NCI-H2171 treated with DMSO at 0.1 percent for 48 hours (cell line): ENCODE measurements around the gene KIAA0232.
"Not testable (repeated sequence)": the region's sequence is repeated elsewhere in the genome, so short reads cannot be mapped to it uniquely, and the experiment has no call there.

ENCODE experiments used
- DNase-seq: peaks from one replicate; lab custom pipeline; 2025; lab: John Stamatoyannopoulos, UW

The KIAA0232 gene

DNA sequence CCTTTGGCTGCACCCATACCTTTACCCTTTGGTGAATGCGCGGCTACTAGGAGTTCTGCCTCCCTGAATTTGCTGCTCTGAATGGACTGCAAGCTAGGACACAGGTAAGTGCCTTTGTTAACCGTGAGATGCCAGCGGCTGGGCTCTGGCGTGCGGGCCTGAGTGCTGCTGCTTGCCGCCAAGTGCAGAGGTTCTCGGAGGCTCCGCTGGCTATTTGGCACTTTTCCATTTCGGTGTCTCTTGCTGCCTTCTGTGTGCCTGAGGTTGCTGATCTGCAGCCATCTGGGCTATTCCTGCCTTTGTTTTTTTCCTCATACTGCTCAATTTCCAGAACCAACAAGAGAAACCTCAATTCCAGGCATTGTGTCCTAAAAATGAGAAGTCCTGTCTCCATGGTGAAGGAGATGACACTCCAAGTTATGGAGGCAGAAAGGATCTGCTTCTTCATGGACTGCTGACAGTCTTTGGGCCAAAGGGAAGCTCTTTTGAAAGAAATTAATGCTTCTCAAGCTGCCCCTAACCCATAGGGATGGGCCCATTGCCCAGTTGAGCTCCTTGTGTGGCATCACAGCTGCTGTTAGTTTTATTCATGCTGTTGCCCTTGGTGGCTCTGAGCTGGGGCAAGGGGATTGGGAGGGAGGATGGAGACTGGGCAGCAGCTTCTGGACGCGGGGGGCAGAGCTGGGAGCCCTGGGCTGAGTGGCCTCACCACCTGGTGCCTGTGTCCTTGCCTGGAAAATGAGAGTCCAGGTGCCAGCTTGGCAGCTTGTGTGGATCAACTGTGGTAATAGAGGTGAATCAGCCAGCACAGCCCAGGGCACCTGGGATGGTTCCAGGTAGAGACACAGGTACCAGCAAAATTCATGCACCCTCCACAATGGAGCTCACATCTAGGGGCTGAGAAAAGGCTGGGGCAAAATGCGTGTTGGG lies 123.3 kb downstream of the KIAA0232 start:
- peak; percentile 59 for DNase-seq

DNA sequence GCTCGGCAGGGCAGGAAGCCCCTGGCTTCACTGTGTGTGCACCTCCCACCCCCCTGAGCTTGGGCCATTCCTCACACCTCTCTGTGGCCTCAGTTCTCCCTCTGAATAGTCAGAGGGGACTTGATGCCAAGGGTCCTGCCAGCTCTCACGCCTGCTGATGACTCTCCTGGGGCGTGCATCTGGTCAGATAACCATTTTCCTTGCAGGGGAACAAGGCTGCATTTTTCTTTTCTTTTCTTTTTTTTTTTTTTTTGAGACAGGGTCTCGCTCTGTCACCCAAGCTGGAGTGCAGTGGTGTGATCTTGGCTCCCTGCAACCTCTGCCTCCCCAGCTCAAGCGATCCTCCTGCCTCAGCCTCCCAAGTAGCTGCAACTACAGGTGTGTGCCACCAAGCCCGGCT lies 124.0 kb downstream of the KIAA0232 start:
- DNase-seq = not testable (repeated sequence)

DNA sequence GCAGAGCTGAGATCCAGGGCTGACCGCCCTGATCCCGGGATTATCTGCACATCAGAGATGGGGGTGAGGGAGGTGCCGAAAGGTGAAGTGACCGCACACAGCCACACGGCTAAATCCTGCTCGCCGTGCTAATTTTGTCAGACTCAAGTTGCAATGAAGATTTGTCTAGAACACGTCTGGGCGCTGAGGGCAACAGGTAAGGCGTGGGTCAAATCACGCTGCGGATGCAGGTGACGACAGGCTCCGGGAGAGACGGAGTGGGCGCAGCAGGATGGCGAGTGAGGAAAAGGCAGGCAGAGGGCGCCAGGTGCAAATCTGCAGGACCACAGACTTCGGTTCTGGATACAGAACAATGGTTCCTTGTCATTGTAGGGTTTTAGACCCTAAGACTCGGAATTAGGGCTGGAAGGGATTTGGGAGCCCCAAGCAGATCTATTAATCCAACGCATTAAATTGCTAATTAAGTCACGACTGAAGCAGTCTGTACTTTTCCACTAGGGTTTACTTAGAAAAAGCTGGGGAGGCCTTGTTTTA lies 125.2 kb downstream of the KIAA0232 start:
- DNase-seq = no peak

DNA sequence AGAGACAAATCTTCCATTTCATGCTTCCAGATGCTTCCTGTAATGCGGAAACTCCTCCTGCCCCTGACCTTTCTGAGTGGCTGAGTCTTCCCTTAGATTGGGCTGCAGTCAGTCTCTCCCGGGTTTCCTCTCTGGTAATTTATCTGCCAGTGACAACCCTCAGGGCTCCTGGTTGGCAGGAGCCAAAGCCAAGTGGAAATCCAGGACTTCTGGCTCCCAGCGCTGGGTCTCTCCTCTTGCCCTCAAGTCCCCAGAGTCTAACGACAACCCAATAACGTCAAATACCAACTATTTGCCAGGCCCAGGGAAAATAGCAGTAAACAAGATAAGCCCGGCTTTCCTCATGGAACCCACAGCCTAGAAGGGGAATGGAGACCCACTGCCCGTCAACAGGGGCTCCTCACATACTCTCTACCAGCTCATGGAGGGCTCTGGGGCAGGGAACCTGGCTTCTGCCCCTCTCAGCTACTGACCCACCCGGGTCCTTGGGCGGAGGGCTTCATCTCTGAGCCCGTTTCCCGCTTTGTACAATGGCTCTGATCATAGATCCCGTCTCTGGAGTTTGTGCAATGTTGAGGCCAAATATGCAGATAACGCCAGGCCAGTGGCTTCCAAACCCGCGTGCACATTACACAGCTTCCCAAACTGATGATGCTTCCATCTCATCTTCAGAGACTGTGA lies 126.0 kb downstream of the KIAA0232 start:
- no peak for DNase-seq

DNA sequence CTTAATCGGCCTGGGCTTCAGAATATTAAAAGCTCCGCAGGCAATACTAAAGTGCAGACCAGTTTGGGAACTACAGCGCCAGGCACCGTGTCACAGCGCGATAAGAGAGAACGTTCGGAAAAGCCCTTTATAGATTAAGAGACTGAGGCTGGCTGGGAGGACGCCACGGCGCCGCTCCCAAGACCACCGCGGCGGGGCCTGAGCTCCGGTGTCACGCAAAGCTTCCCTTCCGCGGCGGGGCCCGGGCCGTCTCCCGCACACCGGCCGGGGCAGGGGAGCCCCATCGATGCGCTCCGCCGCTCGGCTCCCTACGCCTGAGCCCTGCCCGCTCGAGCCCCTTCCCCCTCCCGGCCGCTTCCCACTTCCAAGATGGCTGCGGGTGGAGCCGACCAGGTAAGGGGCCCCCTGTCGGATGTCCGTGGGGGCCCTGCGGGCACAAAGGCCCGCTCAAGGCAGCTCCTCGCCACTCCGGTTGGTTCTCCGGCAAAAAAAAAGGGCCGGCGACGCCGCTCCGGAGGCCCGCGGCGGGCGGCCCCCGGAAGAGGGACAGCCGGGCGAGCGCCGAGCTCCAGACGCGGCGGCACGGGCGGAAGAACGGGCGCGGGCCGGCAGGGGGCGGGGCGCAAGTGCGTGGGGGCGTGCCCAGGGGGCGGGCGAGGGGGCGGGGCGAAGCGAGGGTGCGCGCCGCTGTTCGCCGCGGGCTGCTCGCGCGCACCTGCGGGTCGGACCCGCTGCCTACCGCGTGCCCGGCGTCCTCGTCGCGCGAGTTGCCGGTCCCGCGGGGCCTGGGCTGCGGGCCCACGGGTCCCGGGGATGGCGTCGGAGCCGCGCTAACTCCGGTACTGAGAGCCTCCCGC lies 126.8 kb downstream of the KIAA0232 start, which contains the start of gene TBC1D14:
TSS of gene TBC1D14 (plus strand) at position 714 of the 857 bp plus-strand sequence. CDS start 13,564 bp downstream, outside the sequence.
- peak; percentile 66 for DNase-seq

DNA sequence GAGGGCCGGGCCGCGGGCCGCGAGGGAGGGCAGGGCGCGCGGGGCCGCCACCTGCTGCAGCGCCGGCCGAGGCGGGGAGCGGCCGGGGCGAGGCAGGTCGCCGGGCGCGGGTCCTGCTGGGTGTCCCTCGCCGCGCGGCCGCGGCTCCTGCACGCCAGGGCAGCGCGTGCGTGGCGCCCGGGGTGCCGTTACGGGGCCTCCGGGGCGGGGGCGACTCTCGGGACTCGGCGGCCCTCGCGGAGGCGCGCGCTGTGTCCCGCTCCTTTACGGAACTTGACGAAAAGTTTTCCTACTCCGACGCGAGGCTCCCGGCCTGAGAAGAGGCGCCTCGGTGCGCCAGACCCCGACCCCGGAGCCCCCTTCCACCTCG lies 127.4 kb downstream of the KIAA0232 start:
- no peak for DNase-seq

DNA sequence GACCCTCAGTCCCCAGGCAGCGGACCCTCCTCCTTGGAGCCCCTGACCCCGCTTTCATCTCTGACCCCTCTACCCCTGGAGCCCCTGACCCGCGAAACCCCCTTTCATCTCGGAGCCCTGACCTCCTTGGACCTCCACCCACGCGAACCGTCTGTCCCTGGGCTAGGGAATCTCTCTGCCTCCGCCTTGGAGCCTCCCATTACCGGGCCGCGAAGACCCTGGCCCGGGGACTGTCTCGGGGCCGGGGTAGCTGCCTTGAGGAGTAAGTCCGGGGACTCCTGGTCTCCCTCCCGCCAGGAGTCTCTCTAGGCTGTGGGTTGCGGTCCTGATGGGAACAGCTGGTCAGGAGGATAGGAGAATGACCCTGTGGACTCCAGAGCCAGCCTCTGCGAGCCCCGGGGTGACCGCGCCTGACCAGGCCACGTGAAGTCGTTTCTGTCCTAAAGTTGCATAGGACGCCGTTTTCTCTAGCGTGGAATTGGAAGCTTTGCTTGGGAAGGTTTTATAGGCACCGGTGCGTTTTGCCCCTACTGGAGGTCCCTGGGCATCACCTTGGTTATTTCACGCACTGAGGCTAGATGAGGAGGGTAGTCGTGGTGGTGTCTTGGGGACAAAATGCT lies 127.9 kb downstream of the KIAA0232 start:
- no peak for DNase-seq

DNA sequence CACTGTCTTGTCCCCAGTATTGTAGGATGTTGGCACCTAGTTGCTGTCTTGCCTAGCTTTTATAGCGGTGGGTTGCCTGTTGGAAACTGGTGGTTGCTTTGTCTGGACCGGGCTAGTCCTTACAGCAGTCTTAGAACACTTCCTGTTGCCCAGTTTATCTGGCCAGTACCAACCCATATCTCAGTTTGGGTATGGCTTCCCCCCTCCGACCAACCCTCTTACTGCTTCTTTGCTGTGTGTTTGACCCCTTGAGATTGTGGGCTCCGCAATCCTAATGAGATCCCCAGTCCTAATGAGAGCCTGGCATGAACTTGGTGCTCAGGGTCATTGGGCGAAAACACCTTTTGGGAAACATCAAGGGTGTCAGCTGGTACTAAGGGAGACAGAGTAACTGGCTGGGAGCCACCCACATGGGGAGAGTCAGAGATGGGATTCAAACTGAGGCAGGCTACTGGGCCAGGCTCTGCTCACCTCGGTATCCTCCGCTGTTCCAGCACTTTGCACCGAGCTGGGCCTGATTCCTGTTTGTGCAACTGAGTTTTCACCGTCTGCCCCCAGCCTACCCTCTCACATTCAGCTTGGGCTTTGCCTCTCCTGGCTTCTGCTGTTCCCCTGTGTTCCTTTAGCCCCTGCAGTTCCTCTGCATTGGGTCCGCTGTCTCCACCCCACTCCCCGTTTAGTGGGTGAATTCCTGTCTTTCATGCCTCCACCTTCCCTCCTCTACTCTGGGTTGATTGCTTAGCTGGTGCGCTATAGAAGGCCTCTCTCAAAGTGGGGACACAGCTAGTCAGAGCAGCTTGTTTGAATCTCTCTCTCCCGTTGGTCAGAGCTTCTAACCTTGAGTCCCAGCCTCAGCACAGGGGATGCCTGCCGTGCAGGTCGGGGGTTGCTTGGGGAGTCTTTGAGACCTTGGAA lies 128.7 kb downstream of the KIAA0232 start:
- DNase-seq = no peak

DNA sequence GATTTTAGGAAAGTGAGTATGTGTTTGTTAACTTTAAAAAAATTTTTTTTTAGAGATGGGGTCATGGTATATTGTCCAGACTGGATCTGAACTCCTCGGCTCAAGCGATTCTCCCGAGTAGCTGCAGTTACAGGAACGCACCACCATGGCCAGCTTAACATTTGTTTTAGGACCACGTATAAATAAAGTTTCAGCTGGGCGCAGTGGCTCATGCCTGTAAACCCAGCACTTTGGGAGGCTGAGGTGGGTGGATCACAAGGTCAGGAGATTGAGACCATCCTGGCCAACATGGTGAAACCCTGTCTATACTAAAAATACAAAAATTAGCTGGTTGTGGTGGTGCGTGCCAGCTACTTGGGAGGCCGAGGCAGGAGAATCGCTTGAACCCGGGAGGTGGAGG lies 129.4 kb downstream of the KIAA0232 start:
- DNase-seq = not testable (repeated sequence)

DNA sequence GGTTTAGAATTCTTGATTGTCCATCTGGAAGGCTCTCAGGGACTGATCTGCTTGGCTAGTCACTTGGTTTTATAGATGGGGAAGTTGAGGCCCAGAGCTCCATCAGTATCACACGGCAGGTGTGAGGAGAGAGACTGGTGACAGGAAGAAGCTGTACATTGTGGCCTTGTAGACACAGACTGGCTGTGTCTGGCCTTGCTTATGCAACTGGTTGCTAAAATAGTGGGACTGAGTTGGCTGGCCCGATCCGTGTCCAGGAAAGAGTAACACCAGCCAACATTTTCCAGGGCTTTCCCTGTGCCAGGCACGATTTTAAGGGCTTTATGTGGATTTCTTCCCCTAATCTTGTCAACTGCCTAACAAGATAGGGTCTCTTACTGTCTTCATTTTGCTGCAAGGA lies 129.9 kb downstream of the KIAA0232 start:
- DNase-seq = no peak

DNA sequence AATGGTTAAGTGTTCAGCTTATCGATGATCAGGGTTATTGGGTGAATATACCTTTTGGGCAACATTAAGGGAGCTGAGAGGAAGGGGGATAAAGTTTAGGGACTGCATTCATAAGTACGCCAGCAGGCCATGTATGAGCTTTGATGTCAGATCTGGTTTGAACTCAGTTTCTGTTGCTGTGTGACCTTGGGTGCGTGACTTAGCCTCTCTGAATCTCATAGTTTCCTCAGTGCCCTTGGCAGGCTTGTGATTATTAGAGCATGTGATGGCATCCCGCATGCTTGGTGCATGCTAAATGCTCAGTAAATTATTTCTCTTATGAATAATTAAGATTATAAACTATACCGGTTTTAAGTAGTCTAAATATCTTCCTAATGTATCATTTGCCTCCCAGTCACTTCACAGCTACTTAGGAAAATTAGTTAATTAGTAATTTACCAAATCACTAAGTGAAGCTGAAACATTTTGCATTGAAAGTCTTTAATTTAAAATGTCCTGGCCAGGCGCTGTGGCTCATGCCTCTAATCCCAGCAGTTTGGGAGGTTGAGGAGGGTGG lies 130.9 kb downstream of the KIAA0232 start:
- DNase-seq = no peak

DNA sequence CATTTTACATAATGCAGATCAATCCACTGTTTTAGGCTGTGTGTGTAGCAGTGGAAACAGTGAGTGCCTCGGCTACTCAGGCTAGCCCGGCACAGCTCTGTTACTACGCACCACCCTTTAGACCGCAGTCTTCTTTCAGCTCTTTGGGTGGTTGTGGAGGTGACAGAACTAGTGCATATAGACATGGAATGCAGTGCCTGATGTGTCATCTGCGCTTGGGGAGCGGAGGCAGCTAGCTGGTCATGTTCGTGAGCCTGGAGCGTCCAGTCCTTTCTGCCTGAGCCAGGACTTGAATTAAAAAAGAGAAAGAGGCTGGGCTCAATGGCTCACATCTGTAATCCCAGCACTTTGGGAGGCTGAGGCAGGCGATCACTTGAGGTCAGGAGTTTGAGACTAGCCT lies 131.9 kb downstream of the KIAA0232 start:
- no peak for DNase-seq

DNA sequence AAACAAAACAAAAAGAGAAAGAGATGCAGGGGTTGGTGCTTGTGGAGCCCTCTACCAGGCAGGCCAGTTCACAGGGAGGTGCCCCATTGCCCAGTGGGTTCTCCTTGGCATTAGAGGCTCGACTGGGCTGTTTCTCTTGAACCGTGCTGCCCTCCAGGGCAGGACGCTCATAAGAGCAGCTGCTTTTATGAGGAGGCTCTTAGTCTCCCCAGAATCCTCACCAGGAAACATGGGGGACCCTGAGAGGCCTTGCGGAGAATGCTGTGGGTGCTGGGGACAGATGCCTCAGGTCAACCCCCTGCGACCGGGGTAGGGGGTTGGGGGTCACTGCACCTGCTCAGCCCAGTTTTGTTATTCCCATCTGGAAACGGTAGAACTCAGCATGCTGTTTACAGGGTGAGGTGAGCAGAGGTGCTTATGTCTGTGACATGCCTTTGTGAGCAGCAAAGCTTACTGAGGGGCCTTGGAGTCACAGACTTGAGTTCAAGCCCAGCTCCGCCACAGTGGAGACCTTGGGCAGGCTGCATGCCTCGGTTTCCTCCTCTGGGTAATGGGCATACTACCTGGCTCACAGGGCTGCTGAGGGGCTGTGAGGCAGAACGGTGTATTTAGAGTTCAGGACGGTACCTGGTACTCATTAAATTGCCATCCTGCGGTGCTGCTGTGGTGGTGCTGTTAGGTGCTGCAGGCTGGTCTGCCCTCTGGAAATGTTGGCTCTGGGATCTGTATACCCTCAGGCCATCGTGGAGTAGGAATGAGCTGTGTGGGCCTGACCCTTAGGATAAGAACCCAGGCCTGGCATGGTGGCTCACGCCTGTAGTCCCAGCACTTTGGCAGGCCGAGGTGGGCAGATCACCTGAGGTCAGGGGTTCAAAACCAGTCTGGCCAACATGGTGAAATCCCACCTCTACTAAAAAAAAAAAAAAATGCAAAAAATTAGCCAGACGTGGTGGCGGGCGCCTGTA lies 132.8 kb downstream of the KIAA0232 start:
- no peak for DNase-seq

DNA sequence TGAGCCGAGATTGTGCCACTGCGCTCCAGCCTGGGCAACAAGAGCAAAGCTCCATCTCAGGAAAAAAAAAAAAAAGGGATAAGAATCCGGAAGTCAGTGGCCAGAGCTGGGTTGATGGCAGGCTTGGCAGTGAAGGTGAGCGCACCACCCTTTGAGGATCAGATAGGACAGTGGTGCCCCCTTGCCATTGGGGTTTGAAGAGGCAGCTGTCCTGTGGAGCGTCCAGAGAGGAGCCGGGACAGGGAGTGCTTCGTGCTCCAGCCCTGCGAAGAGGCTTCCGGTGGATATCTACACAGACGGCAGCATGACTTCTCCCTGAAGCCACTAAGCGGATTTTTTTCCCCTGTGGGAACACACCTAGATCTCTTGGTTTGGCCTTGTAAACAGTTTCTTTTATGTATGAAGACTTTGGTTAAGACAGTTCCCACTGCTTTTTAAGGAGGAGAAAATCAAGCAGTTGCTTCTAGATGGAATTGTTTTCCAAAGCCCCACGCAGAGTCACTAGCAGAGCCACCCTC lies 133.6 kb downstream of the KIAA0232 start:
- DNase-seq = no peak

DNA sequence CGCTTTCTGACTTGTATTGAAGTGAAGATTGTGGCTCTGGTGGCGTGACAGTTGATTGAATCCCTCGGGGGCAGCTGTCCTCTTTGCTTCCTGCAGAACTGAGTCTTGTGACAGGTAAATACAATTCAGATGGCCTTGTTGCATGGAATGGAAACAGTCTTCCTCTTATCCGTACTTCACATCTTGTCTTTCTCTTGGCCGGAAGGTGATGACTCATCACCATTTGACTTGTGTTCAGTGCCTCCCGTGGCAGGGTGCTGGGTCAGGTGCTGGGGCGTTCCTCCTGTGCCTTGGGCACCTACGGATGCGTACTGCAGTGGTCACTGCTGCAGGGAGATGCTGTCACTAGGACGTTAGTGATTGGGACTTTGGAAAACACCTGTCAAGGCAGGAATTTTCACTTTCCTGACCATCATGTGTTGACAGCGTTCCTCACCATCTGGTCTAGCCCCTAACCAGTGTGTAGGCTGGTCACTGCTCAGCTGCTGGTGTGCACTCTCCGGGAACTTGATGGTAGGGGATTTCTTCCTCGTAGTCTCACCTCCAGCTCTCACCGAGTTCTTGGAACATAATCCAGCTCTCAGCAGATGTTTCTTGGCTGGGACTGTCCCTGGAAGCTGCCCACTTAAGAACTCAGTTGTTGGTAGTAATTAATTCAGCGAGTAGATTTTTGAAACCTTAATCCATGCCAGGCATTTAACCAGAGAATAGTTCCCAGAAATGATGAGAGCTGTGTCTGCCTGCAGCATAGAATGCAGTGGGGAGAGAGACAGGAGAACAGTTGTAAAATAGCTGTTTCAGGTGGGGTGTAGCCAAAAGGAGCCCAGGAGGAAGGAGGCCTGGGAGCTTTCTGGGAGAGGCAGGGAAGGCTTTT lies 134.3 kb downstream of the KIAA0232 start:
- DNase-seq = peak; percentile 5

DNA sequence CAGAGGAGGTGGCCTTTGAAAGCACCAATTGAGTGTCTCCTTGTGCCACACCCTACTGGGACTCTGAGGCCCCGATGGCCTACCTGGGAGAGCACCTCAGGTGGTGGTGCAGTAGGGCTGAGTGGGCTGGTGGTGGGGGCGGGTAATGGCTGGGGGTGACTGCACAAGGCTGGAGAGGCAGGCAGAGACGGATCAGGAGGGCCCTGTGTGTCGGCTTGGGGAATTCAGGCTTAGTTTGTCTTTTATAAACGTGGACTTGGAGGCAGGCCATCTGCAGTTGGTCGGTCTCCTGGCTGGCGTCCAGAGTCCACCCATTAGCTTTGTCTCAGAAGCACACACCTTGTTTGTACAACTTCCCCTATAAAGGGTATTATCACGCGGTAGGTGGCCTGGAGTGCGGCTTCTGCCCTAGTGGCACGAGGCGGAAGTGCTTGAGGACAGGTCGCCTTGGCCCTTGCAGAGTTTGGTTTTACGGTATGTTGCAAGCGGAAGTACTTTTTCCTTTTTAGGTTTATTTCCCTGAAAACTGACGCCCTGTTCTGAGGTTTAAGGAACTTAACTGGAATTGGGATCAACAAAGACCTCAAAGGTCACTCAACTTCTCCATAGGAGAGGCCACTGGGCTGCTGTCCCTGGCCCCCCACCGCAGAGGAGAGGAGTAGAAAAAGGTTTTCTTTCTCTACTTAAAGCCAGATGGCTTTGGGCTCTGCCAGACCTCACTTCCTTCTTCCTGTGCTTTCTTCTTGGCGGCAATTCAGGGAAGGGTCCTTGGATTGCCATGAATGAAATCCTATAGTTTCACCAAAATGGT lies 135.1 kb downstream of the KIAA0232 start:
- DNase-seq = peak; percentile 4

DNA sequence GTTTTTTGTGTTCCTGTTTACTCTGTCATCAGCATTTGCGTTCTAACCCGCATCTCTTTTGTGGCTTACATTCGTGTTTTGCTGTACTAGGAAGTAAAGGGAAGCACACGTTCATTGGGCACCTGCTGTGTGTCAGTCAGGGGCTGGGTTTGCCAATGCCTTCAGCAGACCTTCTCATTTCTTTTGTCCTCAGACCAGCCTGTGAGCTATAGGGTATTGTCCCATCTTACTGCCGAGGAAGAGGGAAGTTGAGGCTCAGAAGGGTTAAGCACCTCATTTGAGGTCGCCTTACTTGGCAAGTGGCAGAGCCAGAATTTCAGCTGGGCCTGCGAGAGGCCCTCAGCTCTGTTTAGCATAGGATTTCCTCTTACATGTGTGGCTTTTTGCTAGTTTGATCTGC lies 135.8 kb downstream of the KIAA0232 start:
- no peak for DNase-seq
